ENCODE measurements around the gene GANC.

- TF ChIP-seq CTCF (IDR thresholded peaks at IDR 0.05) (peak in 1 of 5 experiments; percentile 21), EP300 (IDR thresholded peaks at IDR 0.05) (no peak), POLR2A (IDR thresholded peaks at IDR 0.05) (no peak)
These were observed 112.4 kb downstream of the GANC start for GRCh38 chr15:42385206-42385979.
